Stimulated activated CD8-positive, alpha-beta memory T cell treated with anti-CD3 and anti-CD28 coated beads, Interleukin-15, amount 100 ng/mL, for 1 hour (primary cell): Measurements from ENCODE around the gene SUMO4.

Experiments used
- DNase-seq: peaks from one replicate; pipeline ENCODE4 v3.0.0-alpha.2; 2020; ENCODE audit warnings: low read depth

Gene SUMO4

DNA sequence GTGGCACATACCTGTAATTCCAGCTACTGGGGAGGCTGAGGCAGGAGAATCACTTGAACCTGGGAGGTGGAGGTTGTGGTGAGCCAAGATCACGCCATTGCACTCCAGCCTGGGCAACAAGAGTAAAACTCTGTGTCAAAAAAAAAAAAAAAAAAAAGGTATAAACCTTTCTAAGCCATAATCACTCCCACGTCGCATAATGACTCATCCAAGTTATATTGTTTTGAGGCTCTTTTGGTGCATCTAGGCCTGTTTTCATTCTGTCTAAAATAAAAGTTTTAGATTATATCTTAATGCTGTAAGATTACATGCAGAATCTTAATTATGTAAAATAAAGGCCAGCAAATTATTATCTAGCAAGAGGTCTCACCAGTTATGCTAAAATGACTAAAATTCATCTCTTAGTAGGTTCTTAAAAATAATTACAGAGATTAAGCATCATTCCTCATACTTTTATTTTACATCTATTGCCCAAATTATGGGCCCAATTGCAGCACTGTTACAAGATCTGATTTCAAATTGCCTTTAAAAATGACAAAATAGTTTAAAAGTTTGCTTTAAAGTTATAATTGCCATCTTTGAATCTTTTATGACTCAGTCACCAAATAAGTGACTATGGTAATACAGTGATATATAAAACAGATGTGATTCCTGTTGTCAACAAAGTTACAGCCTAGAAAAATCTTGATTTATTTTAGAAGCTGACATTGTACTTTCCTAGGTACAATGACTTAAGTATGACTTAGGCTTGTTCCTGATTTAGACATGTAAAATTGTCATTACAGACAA lies 10.4 kb upstream of the SUMO4 start:
- DNase-seq: no peak

DNA sequence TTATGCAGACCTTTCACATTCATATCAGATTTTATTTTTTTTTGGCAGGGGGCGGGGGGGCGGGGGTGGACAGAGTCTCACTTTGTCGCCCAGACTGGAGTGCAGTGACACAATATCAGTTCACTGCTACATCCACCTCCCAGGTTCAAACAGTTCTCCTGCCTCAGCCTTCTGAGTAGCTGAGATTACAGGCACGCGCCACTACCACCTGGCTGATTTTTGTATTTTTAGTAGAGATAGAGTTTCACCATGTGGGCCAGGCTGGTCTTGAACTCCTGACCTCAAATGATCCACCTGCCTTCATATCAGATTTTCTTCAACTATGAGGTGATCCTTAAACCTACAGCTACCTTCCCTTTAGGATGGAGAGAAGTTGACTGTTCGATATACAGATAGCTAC lies 8.0 kb upstream of the SUMO4 start:
- no peak for DNase-seq

DNA sequence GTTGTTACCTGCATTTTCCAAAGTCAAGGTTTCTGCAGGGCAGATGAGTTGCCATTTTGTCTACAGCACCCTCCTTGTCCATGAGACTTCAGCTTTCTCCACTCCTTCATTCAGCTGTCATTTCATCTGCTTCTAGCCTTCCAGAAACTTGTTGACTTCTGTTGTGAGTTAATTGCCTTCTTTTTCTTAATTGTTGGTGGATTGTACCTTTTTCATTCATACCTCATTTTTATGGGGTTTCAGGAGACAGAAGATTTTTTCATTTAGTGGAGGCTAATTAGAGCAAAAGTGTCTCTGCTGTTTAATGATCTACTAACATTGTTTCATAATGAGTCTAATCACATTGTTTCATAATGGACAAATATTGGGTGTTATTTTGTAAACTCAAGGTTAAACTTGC lies 7.5 kb upstream of the SUMO4 start:
- DNase-seq: no peak

DNA sequence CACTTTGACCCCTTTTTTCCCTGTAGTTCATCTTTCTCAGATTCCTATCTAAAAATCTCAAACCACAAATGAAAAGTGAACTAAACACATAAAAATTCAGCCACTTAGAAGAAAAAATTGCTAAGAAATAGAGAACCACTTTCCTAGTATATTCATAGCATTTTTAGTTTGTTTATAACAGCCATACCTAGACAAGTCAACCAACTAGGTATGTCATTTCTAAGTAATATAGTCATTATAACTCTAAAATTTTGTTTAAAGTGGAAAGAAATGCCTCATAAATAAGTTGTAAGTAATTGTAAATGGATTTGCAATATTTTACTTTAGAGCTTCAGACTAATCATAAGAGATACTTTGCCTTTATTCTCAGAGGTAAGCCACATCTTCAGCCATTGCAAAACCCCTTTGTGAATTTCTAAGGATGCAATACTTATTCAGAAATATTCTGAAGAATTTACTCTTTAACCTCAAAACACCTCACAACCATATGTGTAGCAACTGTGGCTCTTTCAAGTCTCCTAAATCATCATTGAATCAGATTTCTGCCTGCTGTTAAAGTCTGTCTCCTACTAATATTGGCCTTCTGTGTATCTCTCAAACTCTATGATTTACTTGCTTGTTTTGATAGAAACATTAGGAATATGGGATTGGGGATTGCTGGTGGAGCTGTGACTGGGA lies 6.9 kb upstream of the SUMO4 start:
- no peak for DNase-seq

DNA sequence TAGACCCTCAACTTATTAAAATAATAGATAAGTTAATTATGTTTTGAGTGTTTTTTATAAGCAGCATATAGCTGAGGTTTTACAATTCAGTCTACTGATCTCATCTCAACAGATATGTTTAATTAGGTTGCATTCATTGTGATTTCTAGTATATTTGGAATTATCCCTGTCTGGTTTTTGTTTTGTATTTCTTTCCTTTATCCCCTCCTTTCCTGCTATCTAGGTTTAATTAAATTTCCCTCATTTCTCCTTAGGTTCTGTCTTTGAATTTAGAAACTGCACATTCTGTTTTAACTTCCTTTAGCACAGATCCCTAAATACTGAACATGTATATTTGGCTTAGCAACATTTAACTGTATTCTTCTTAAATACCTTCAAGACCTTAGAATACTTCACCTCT lies 4.9 kb upstream of the SUMO4 start:
- no peak for DNase-seq

DNA sequence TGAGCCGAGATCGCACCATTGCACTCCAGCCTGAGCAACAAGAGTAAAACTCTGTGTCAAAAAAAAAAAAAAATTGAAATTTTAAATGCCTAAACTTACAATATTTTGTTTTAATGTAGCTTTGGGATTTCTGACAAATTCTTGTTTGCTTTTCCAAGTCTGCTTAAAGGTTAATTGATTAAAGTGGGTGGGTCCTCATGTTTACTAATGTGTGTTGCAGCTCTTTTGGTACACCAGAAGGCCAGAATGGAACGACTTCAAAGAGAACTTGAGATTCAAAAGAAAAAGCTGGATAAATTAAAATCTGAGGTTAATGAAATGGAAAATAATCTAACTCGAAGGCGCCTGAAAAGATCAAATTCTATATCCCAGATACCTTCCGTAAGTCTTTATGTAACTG lies 2.7 kb upstream of the SUMO4 start:
- DNase-seq: no peak

DNA sequence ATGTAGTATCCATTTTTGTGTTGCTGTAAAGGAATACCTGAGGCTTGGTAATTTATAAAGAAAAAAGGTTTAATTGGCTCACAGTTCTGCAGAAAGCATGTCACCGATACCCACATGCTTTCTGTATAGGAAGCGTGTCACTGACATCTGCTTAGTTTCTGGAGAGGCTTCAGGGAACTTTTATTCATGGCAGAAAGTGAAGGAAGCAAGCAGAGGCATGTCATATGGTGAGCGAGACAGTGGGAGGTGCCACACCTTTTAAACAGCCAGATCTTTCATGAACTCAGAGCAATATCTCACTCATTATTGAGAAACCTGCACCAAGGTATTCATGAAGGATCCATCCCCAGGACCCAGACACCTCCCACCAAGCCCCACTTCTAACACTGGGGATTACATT lies 3.5 kb downstream of the SUMO4 start:
- no peak for DNase-seq

DNA sequence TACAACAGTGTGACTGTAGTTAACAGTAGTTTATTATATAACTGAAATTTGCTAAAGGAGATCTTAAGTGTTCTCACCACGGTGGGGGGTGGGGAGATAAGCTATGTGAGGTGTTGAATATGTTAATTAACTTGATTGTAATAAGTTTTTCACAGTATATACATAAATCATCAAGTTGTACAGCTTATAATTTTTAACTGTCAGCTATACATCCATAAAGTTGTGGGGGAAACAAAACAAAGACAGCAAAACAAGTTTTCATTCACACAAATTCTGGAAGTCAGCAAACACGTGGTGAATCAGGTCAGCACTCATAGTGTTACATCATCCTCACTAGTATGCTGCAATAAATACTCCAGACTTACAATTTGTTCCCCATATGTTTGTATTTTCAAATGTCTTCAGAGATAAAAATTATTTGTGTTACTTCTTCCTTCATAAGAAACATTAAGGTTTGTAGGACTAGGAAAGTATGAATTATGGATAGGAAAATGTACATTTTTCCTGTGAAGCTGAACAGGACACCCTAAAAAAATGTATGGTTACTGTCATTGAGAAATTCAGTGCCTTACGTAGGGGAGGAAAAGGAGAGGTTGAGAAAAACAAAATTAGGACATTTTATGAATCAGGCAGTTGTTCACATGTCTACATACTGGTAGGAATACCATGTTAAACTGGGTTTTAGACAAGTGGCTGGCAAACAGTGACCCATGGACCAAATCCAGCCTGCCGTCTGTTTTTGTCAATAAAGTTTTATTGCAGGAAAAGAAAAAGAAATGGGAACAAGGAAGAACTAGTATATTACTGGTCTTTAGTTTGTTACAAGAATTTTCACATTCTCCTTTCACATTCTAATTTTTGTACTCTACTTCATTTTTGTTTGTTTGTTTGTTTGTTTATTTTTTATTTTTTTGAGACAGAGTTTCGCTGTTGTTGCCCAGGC lies 6.0 kb downstream of the SUMO4 start:
- DNase-seq: no peak

DNA sequence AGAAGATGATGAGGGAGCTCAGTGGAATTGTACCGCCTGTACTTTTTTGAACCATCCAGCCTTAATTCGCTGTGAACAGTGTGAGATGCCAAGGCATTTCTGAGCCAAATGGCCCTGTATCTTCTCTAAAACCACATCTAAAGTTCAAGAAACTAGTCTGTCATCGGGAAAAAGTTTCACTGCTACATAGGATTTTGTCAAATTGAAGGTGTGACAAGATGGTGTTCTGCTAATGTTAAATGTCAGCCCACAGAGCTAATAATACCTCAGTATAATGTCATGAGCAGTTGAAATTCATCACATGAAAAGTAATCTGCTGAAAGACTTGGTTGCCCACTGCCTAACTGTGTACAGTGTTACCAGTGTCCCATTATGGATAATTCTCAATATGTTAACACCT lies 9.6 kb downstream of the SUMO4 start:
- no peak for DNase-seq

DNA sequence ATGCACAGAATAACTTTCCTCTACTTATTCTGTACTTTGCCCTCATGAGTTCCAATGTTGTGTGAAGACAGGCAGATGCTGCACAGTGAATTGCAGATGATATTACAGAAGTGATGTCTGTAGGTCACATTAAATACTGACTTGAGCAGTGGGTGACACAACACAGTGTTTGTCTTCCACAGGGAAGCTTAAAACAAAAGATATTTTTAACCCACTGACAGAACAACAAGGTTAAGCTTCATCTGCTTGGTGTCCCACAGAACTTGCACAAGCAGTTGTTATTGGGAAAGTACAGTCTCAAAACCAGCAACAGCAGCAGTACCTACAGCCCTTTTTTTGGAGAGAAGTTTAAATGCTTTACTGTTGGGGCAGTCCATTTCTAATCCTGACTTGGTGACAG lies 10.5 kb downstream of the SUMO4 start:
- no peak for DNase-seq

DNA sequence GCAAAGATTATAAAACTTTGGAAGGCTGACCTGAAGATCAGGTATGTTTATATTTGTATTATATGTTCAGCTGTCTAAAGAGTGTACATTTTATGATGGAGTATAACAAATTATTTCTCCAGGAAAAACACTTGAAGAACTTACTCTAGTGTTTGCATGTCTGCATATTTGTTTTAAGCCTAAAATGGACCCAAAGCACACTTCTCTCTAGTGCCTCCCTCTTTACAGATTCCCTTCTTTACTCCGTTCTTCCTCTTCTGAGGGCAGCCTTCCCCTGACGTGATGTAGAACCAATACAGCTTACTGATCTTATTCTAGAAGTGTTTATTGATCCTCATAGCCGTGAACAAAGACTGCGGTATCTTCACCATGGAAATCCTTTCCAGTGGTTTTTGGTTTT lies 13.9 kb downstream of the SUMO4 start:
- no peak for DNase-seq

DNA sequence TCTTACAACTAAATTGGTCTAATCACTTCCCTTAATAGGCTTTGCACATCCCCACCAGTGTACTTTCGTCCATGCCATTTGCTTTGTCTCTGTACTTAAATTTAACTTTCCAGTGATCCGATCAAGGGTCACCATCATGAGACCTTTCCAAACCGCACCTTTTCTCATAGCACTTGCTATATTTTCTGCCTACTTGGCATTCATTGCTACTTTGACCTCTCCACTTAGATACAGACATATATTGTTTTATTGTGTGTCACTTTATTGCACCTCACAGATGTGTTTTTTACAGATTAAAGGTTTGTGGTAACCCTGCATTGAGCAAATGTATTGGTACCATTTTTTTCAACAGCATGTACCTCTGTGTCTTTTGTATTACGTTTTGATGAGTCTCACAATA lies 14.8 kb downstream of the SUMO4 start:
- DNase-seq: no peak

DNA sequence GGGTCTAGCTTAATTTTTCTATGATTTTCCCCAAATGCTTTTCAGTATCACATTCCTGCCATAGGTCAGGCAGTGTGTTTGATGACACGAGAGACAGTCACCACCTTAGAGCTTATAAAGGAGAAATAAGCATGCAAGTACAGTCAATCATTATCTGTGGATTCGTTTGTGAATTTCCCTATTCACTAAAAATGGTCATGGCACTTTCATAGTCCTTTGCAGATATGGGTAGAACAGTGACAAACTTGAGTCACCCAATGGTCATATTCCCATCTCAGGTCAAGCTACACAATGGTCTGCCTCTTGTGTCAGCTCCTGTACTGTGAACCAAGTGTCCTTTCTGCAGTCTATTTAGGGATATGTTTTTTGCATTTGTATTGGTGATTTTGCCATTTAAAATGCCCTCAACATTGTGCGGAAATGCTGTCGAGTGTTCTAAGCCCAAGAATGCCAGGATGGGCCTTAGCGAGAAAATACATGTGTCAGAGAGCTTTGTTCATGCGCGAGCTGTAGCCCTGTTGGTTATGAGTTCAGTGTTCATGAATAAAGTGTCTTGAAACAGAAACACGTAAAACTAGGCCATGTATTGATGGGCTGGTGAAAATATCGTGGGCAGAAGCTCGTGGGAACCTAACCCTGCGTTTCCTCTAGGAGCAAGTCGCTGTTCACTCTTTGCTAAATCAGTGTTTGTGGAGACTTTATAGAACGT lies 19.8 kb downstream of the SUMO4 start:
- DNase-seq: no peak

DNA sequence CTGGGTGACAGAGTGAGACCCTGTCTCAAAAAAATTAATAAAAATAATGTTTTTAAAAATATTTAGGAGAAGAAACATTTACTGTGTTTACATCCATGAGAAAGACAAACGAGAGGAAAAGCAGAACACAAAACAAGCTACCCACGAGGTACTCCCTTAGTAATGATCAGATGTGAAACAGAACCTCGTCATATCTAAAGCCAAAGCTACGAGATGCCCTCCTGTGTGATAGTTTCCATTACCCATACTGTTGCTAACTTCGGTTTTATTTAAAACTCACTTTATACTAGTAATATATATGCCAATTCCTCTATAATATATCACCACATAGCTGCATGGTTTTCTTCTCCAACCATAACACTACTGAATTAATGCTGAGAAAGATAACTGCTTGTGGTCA lies 21.1 kb downstream of the SUMO4 start:
- no peak for DNase-seq

DNA sequence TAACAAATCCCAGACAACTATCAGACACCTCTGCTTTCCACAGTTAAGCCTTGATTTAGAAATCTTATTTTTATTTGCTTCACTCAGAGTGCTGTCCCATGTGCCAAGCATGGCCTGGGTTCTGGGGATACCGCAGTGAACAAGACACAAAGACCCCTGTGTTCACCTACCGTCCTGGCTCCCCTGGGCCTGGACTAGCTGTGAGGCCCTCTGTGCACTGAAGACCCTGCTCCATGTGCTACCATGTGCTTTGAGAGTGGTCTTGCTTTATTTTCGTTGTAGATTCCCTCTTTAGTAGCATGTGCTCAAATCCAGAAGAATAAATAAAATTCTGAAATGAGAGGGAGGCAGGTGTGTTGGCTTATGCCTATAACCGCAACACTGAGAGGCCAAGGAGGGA lies 22.5 kb downstream of the SUMO4 start:
- DNase-seq: no peak

DNA sequence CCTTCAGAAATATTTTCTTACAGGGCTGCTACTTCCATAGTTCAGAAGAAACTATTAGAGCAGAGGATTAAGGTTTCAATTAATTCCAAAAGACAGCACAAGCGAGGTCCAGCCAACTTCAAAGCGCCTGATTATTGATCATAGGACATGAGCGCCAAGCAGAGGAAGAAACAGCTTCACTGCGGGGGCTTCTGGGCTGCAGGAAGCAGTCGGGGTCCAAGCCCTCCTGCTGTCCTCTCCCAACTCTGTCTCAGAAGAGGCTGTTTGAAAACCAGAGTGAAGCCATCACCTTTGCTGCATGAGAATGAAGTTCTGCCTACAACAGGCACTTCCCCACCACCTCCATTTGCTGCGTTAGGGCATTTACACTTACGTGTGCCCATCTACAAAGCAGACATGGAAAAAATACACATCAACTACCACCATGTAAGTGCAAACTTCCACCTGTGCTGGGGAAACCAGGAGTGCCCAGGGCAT lies 23.9 kb downstream of the SUMO4 start:
- DNase-seq: no peak

DNA sequence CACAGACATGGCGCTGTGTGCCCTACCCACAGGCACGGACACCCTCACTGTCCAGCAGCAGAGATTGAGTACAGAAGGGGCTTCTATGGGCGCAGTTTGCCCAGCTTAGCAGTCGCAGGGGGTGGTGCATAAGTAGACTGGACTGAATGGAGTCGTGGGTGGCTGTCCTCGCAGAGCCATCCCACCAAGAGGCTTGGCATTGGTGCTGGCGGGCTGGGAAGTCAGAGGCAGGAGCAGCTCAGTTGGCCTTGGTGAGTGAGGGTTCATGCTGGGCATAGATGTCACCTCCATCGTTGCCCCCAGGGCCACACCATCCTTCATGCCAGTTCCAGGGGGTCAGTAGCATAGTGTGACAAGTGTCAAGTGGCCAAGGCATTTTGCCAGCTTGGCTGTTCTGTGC lies 25.2 kb downstream of the SUMO4 start:
- no peak for DNase-seq

DNA sequence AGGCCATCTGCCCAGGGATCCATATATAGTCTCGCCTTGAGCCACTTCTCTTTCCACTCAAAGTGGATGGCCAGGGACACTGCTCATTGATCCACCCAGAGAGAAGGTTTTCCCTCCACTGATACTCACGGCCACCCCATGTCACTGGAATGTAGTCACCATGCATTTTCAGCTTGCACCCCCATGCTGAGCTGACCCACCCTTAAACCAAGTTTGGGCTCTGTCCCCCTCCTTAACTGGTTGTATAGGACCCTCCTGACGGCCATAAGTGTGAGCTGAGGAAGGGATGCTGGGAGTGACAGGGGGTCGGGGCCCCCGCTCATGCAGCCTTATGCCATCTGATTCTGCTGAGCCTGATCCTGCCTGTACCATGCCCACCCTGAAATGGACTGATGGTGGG lies 25.7 kb downstream of the SUMO4 start:
- no peak for DNase-seq

DNA sequence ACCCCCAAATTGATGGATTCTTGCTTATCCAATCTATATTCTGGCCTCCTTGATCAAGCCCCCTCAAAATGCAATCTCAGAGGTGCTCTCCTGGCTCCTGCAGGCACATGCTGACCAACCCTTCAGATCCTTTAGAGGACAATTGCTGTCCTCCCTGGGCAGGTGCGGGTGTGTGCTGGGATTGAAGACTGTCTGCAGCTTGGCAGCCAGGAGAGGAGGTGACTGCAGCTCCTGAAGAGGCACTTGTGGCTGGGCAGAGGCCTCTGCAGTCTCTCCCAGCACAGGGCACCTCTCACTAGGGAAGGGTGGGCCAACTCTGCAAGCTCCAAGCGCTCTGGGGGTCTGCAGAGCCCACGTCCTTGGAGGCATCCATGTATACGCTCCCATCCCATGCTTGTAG lies 28.5 kb downstream of the SUMO4 start:
- no peak for DNase-seq

DNA sequence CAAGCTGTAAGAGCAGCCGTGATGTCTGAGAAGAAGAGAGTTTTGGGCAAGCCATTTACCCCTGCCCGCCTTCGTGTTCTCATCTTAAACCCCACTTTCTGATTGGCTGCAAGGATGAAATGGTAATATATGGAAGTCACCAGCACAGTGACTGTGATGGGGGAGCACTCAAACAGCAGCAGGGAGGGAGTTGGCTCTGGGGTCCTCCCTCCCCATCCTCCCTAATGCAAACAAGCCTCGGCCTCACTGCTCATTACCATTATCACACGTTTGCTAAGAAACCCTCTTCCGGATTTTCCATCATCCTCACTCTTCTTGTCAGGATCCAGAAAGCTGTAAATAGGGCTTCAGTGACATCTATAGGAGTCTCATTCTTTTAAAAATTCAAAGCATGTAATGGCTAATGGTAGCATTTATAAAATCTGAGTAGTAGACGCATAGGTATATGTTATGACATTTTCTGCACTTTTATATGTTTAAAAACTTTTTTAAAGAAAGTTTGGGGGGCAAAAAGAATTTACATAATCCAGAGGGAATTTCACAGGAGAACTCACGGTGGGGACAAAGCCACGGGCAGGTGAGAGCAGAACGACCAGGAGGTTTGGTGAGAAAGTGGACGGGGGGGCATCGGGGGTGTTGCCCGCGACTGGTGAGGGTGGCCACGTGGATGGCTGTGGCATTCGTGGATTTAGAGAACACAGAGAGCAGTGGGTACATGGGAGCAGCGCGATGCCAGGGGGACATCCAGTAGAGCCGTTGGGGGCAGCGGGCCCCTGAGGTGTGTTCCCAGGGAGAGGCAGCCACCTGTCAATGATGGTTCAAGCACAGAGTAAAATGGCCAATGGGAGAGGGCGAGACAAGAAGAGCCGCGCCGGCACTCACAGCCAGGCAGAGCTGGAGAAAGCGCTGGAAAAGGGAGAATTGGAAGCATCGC lies 29.6 kb downstream of the SUMO4 start:
- no peak for DNase-seq
